T-helper 1 cell treated with Interleukin-12 subunit alpha and Interleukin-12 subunit beta and Interleukin-4 antibody, amounts not matched to agents 30 μg/mL and 1 μg/mL, for 36 hours (primary cell): ENCODE results near the gene FNIP1.
"Not testable (repeated sequence)": the region's sequence is repeated elsewhere in the genome, so short reads cannot be mapped to it uniquely, and the experiment has no call there.

Source experiments
- H3K27ac Mint-ChIP-seq: one replicate; pipeline ENCODE4 v1.8.0; 2021; ENCODE audit warnings: mild to moderate bottlenecking, mixed read lengths
- H3K27me3 Mint-ChIP-seq: one replicate; pipeline ENCODE4 v1.8.0; 2021; ENCODE audit warnings: low read depth, mixed read lengths
- H3K36me3 Mint-ChIP-seq: one replicate; pipeline ENCODE4 v1.8.0; 2021; ENCODE audit warnings: low read depth, mixed read lengths
- H3K4me1 Mint-ChIP-seq: one replicate; pipeline ENCODE4 v1.8.0; 2021; ENCODE audit warnings: low read depth, mixed read lengths
- H3K4me3 Mint-ChIP-seq: one replicate; pipeline ENCODE4 v1.8.0; 2021; ENCODE audit warnings: mild to moderate bottlenecking, moderate library complexity, mixed read lengths
- H3K9me3 Mint-ChIP-seq: one replicate; pipeline ENCODE4 v1.8.0; 2021; ENCODE audit warnings: mixed read lengths

Gene FNIP1

GRCh38 chr5:131615957-131616356 lies 180.9 kb downstream of the FNIP1 start:
- peaks cover 15% of the 10 kb centered on the region for H3K4me1 Mint-ChIP-seq
- no peak overlapping the region for H3K4me3 Mint-ChIP-seq
- no peak overlapping the region for H3K27ac Mint-ChIP-seq
- peaks cover 7% of the 10 kb centered on the region for H3K9me3 Mint-ChIP-seq
- peaks cover 21% of the 10 kb centered on the region for H3K36me3 Mint-ChIP-seq
- H3K27me3 Mint-ChIP-seq = no peaks in the 10 kb centered on the region

- H3K27ac Mint-ChIP-seq = no peak overlapping the region
- peaks cover 7% of the 10 kb centered on the region for H3K9me3 Mint-ChIP-seq
- H3K27me3 Mint-ChIP-seq = no peaks in the 10 kb centered on the region
- H3K4me3 Mint-ChIP-seq = no peak overlapping the region
- H3K36me3 Mint-ChIP-seq = peaks cover 21% of the 10 kb centered on the region
- H3K4me1 Mint-ChIP-seq = peaks cover 16% of the 10 kb centered on the region
Measured at GRCh38 chr5:131613423-131613822, 183.4 kb downstream of the FNIP1 start.

GRCh38 chr5:131611064-131611381 lies 185.8 kb downstream of the FNIP1 start:
- Mint-ChIP-seq H3K27me3 (no peaks in the 10 kb centered on the region), H3K4me1 (peaks cover 21% of the 10 kb centered on the region), H3K36me3 (peaks cover 15% of the 10 kb centered on the region), H3K9me3 (peaks cover 7% of the 10 kb centered on the region), H3K4me3 (no peak overlapping the region), H3K27ac (no peak overlapping the region)

- no peak overlapping the region for H3K27ac Mint-ChIP-seq
- H3K36me3 Mint-ChIP-seq = peaks cover 15% of the 10 kb centered on the region
Measured at GRCh38 chr5:131610198-131611063, 186.4 kb downstream of the FNIP1 start.

GRCh38 chr5:131609774-131610173 lies 187.0 kb downstream of the FNIP1 start:
- H3K36me3 Mint-ChIP-seq = peaks cover 11% of the 10 kb centered on the region

More at GRCh38 chr5:131610198-131611063, 186.4 kb downstream of the FNIP1 start:
- H3K9me3 Mint-ChIP-seq = peaks cover 7% of the 10 kb centered on the region
- H3K4me1 Mint-ChIP-seq = peaks cover 18% of the 10 kb centered on the region
- no peak overlapping the region for H3K4me3 Mint-ChIP-seq
- H3K27me3 Mint-ChIP-seq = no peaks in the 10 kb centered on the region

GRCh38 chr5:131608597-131608996 lies 188.2 kb downstream of the FNIP1 start:
- H3K4me3 Mint-ChIP-seq = no peak overlapping the region
- H3K4me1 Mint-ChIP-seq = peaks cover 22% of the 10 kb centered on the region
- peaks cover 6% of the 10 kb centered on the region for H3K36me3 Mint-ChIP-seq
- no peak overlapping the region for H3K27ac Mint-ChIP-seq
- H3K27me3 Mint-ChIP-seq = no peaks in the 10 kb centered on the region
- no peaks in the 10 kb centered on the region for H3K9me3 Mint-ChIP-seq

More at GRCh38 chr5:131609774-131610173, 187.0 kb downstream of the FNIP1 start:
- H3K27ac Mint-ChIP-seq = no peak overlapping the region
- peaks cover 22% of the 10 kb centered on the region for H3K4me1 Mint-ChIP-seq
- H3K27me3 Mint-ChIP-seq = no peaks in the 10 kb centered on the region
- H3K4me3 Mint-ChIP-seq = no peak overlapping the region
- H3K9me3 Mint-ChIP-seq = peaks cover 7% of the 10 kb centered on the region

- peaks cover 4% of the 10 kb centered on the region for H3K36me3 Mint-ChIP-seq
- no peaks in the 10 kb centered on the region for H3K9me3 Mint-ChIP-seq
- peaks cover 22% of the 10 kb centered on the region for H3K4me1 Mint-ChIP-seq
- H3K27ac Mint-ChIP-seq = no peak overlapping the region
- H3K27me3 Mint-ChIP-seq = no peaks in the 10 kb centered on the region
- no peak overlapping the region for H3K4me3 Mint-ChIP-seq
Measured at GRCh38 chr5:131607903-131608540, 188.8 kb downstream of the FNIP1 start.

GRCh38 chr5:131607418-131607817 lies 189.4 kb downstream of the FNIP1 start:
- Mint-ChIP-seq H3K4me1 (peaks cover 22% of the 10 kb centered on the region), H3K4me3 (no peak overlapping the region), H3K36me3 (peaks cover 6% of the 10 kb centered on the region), H3K27me3 (no peaks in the 10 kb centered on the region), H3K9me3 (no peaks in the 10 kb centered on the region), H3K27ac (no peak overlapping the region)

GRCh38 chr5:131605086-131605485 lies 191.7 kb downstream of the FNIP1 start:
- Mint-ChIP-seq H3K27me3 (no peaks in the 10 kb centered on the region), H3K4me3 (no peak overlapping the region), H3K9me3 (no peaks in the 10 kb centered on the region), H3K4me1 (peaks cover 22% of the 10 kb centered on the region), H3K27ac (no peak overlapping the region), H3K36me3 (peaks cover 12% of the 10 kb centered on the region)

GRCh38 chr5:131595088-131596033 lies 201.5 kb downstream of the FNIP1 start:
- peak overlapping the region; percentile 32 for H3K4me3 Mint-ChIP-seq
- H3K36me3 Mint-ChIP-seq = peaks cover 10% of the 10 kb centered on the region
- H3K4me1 Mint-ChIP-seq = peaks cover 29% of the 10 kb centered on the region
- peak overlapping the region; percentile 58 for H3K27ac Mint-ChIP-seq
- H3K9me3 Mint-ChIP-seq = no peaks in the 10 kb centered on the region
- no peaks in the 10 kb centered on the region for H3K27me3 Mint-ChIP-seq

GRCh38 chr5:131593921-131594320 lies 202.9 kb downstream of the FNIP1 start:
- peaks cover 33% of the 10 kb centered on the region for H3K4me1 Mint-ChIP-seq
- H3K9me3 Mint-ChIP-seq = no peaks in the 10 kb centered on the region
- H3K27ac Mint-ChIP-seq = no peak overlapping the region
- H3K36me3 Mint-ChIP-seq = peaks cover 10% of the 10 kb centered on the region
- H3K27me3 Mint-ChIP-seq = no peaks in the 10 kb centered on the region
- H3K4me3 Mint-ChIP-seq = no peak overlapping the region

- not testable (repeated sequence) for H3K27ac Mint-ChIP-seq, H3K9me3 Mint-ChIP-seq, H3K4me3 Mint-ChIP-seq, H3K27me3 Mint-ChIP-seq
- H3K36me3 Mint-ChIP-seq = peaks cover 10% of the 10 kb centered on the region
- peaks cover 34% of the 10 kb centered on the region for H3K4me1 Mint-ChIP-seq
Measured at GRCh38 chr5:131593436-131593835, 203.4 kb downstream of the FNIP1 start.
